Stimulated activated CD4-positive, alpha-beta T cell treated with anti-CD3 and anti-CD28 coated beads, TNF-alpha, amount 100 ng/mL, for 48 hours (primary cell): ENCODE data around the gene CHRNA1.

Experiments used
- DNase-seq, 3 donors: peaks; one replicate each; pipeline ENCODE4 v3.0.0-alpha.2; 2020; ENCODE audit warnings: low read depth in 3 of 3

The CHRNA1 gene

DNA sequence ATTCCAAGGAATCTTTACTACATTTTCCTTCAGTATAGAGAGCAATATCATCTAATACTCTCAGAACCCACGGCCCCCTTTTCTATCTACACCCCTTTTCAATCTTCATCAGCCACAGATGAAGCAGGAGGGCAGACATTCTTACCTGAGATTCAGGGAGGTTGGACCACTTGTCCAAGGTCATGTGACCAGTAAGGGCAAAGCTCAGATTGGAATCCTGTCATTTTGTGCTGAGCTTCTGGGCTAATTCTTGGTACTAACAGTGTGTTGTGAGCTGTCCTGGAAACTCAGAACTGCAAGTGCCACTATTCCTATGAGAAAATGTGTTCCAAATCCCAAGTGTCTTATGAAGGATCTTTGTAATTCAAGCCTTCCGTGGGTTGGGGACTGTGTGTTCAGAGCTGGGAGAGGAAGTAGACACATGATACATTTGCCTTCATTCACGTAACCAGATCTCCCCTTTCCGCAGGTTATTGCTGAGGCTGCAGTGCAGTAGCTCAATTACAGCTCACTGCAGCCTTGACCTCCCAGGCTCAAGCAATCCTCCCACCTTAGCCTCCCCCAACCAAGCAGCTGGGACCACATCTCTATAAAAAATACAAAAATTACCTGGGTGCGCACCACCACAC lies 3.3 kb downstream of the CHRNA1 start:
- no peak for DNase-seq

DNA sequence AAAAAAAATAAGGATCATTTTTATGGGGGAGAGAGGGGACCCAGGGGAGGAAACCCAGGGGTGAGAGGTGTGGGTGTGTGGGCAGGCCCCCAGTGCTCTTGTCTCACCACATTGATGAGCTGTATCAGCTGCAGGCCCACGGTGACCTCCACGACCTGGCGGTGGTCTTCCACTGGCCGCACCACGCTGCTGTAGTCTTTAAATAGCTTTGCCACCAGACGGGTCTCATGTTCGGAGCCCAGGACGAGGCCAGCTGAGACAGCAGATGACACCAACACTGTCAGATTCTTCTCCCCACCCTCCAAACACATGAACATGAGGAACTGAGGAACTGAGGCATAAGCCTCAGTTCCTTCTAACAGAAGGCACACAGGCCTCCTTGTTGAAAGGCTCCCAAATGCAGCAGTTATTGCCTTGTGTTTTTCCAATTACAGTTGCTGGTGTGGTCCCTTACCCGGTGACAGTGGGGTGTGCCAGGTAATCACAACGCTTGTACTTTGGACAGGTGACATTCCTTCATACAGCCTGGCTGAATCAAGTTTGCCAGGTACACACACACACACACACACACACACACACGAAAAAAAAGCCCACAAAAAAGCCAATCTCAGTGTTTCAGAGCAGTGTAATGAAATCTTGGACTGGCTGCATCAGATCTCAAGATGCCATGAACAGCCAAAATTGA lies 4.7 kb downstream of the CHRNA1 start:
- DNase-seq: no peak

DNA sequence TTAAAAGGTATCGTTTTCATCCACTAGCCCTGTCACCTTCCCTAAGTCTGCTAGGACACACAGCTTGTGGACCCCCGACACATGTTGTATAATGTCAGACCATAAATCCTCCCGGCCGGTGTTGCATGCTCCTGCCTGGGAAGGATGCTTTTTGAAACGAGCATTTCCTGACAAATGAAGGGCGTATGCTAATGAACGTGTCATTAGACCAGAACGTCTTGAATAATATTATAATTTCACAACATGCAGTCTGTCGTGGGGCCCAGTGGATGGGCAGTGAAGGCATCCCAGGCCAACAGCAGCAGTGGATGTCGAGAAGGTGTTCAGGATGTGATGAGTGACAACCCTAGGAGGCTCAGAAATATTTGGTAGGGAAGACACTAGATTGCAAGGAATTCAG lies 7.5 kb downstream of the CHRNA1 start:
- no peak for DNase-seq

DNA sequence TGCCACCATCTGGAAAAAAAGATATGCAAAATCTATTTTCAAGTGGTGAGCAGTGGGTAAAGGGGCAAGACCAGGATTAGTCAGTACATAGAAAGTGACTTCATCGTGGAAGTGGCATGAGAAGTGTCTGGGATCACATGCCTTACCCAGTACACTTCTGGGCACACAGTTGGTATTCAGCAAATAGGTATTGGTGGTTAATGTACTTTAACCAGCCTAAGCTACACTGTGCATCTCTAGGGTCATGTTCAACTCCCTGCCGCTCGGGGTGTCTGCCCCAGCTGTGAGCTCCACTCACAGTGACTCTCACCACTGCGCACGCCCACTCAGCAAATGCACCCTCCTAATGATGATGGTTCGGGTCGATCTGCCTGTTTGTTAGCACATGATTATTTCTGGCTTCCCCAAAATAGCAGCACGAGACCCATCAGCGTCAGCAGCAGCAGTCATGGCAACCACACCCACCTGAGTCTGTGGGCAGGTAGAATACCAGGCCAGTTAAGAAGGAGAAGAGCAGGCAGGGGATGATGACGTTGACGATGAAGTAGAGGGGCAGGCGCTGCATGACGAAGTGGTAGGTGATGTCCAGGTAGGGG lies 11.1 kb downstream of the CHRNA1 start:
- no peak for DNase-seq

- DNase-seq: no peak
These were observed 11.8 kb downstream of the CHRNA1 start for GRCh38 chr2:174752403-174753037.

DNA sequence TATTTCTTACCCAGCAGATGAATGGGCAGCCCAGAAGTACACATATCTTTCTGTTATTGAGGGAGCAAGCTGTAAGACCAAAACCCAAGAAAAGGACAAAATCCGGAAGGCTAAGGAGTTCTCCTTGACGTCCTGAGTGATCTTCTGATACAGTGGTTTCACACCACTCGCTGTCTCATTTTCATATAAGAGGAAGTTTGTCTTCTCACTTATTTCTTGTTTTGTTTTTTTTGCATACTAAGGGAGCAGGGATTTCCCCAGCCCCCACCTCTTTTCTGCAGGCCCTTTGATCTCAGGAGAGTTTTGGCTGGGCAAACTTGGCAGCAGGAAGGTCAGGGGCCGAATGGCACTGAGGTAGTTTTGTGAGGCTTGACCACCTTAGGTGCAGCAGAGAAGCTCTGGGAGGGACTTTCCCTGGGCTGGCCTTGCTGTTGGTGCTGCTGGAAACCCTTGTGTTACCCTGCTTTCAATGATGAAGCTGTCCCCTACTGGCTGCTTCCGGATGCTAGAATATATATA lies 13.3 kb downstream of the CHRNA1 start:
- DNase-seq: peak in 1 of 3 donors; percentile 36

GRCh38 chr2:174749793-174750192 lies 14.5 kb downstream of the CHRNA1 start:
- DNase-seq: no peak

DNA sequence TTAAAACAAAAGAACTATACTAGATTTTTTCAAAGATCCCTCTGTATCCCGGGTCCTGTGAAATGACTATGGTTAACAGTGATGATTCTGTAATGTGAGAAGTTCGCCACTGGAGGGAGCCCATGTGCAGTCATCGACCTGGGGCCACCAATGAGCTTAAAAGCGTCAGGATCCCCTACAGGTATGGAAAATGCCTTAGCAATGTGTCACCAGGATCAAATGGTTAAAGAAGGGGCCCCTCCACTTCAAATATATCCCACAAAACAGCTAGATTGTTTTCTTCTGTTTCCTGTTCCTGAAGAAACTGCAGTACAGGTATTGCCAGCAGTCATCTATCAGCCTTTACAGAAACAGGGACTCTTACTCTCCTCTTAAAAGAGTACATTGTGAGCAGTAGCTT lies 15.3 kb downstream of the CHRNA1 start:
- peak; percentile 45 to 66 (median 57) for DNase-seq

GRCh38 chr2:174745142-174745541 lies 19.1 kb downstream of the CHRNA1 start:
- DNase-seq: no peak

- DNase-seq: no peak
These were observed 20.2 kb downstream of the CHRNA1 start for GRCh38 chr2:174744111-174744510.

DNA sequence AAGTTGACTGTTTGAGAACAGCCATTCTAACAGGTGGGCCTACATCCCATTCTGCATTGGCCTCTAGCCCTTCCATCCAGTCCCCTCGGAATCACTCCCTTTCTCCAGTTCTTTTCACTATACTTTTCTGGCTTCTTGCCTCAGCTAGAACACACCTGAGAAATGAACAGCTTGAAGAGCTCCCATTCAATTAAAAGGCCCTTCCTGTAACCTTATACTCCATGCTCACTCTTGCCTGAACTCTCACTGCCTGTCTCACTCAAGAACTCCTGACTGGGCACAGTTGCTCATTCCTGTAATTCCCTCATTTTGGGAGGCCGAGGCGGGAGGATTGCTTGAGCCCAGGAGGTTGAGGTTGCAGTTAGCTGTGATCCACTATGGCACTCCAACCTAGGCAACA lies 23.6 kb downstream of the CHRNA1 start:
- DNase-seq: no peak

GRCh38 chr2:174738841-174739240 lies 25.4 kb downstream of the CHRNA1 start:
- no peak for DNase-seq

DNA sequence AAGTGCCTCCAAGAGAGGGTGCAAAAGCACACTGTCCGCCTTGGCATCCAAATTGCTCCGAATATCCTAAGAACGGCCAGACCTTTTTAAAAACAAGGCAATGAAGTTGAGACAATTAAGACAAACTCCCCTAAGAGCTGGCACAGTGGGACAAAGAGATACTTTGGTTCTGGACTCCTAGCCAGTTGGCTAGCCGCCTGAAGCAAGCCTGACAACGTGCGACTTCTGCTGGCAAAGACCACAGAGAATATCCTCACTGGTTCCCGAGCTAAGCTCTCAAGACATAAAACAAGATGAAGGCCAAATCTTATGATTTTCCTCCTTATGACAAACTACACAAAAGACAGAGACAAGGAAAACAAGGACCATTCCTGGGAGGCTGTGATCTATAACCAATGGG lies 32.7 kb downstream of the CHRNA1 start:
- no peak for DNase-seq

DNA sequence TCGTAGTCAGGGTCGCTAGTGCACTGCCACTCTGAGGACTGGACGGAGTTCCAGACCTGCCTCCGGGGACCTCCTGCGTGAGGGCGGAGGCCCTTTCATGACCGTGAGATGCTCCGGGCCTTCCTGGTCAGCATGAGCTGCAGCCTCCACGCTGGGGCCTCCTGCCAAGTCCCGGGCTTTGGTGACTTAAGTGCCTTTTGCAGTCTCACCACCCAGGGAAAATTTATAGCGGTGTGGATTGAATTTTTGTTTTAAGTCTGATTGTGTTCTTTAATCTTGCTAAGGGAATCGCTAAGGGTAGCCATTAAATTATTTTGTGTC lies 33.6 kb downstream of the CHRNA1 start:
- no peak for DNase-seq

DNA sequence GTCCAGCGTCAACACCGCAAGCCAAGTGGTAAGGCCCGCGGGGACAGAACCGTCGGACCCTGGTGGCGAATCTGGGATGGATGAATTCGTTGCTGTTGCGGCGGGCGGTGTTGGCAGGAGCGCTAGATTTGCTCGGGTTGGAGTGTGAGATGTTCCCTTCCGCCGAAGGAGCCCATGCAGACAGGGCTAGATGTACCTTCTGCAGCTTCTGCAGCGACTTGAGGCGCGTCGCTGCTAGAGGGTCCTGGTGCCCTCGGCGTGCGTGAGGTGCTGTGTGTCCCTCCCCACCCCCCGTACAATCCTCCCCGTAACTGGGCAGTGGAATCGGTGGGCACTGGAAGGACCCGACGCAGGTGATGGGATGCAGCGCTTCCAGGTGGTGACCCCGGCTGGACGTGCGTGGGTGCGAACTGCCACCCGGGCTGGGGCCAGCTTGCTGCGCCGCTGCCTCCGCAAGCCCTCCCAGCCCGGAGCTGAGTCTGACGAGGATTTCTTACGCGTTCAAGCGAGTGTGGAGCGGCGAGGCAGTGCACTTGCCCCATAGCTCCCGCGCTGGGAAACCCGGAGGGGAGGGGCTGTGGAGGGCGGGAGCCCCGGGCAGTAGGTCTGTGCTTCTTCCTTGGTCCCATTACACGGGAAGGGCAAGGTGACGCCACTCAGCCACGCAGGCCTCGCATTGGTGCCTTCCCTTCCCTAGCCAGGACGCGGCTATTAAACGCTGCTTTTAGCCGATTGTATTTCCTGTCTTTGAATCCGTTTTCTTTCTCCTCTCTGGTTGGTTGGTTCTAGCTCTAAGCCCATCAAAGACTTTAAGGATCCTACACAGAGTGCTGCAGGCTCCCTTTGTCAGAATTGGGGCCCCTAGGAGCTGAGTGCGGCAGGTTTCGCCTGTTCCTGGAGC lies 34.2 kb downstream of the CHRNA1 start:
- peak in 2 of 3 donors; percentile 35 to 44 for DNase-seq

DNA sequence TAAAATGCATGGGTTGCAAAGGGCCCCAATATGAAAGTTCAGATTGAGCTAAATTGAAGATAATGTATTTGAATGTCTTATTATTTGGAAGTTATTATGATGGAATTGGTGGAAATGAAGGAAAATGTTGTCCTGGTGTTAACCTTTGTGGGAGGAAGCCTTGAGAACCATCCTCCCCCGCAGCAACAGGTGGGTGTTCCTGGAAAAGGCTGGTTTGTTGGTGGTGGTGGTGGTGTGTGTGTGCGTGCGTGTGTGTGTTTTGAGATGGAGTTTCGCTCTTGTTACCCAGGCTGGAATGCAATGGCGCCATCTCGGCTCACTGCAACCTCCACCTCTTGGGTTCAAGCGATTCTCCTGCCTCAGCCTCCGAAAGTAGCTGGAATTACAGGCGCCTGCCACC lies 36.2 kb downstream of the CHRNA1 start:
- no peak for DNase-seq

- no peak for DNase-seq
These were observed 38.1 kb downstream of the CHRNA1 start for GRCh38 chr2:174726212-174726611.

GRCh38 chr2:174722942-174723592 lies 41.2 kb downstream of the CHRNA1 start:
- no peak for DNase-seq

DNA sequence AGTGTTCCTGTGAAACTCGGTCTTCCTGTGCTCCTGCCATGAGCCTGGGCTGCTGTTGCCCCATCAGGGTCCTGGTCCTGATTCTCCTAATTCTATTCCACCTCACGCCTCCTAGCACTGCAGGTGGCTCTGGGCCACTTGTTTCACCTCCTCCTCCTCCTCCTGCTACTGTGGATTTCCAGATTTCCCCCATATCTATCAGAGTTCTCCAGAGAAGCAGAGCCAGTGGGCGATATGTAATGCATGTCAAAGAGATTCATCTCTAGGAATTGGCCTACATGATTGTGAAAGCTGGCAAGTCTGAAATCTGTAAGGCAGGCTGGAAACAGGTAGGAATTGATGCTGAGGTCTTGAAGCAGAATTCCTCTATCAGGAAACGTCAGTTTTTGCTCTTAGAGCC lies 45.3 kb downstream of the CHRNA1 start:
- DNase-seq: no peak

DNA sequence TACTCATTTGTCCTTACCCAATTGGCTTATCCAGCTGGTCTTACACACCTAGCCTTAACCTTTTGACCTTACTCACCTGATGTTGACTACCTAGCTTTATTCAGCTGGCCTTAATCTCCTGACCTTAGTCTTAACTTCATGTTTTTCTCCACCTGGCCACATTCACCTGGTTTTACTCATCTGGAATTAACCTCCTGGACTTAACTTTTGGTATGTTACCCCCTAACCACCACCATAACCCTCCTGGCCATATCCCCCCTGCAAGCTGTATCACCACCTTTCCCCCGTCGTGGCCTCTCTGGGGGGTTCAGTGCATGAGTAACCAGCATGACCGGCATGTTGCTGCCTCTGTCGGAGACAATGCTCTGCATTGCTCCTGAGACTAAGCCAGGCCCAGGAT lies 45.7 kb downstream of the CHRNA1 start:
- DNase-seq: no peak

DNA sequence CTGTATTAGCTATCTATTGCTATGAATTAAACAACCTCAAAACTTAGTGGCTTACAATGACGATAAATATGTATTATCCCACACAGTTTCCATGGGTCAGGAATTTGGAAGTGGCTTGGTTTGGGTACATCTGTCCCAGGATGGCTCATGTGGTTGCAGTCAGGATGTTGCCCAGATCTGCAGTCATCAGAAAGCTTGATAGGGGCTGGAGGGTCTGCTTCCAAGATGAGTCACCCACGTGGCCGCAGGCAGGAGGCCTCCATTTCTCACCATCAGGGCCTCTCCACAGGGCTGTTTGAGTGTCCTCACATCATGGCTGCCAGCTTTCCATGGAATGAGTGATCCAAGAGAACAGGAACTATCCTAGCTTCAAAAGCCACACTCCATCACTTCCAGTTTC lies 46.4 kb downstream of the CHRNA1 start:
- DNase-seq: no peak
